Glomerular endothelial cell (primary cell): ENCODE data around the gene MBD3L5. TPM values are rescaled to one million over a fixed set of nuclear protein-coding genes. Genes with fewer than 3 reads are reported as not detected.
A peak's percentile ranks its signal among the peaks of the same experiment; 100 is the strongest.
"Not testable (repeated sequence)": the region's sequence is repeated elsewhere in the genome, so short reads cannot be mapped to it uniquely, and the experiment has no call there.

Experiments
- DNase-seq: peaks from one replicate; pipeline ENCODE4 v3.0.0-alpha.2; 2011; ENCODE audit warnings: low read depth, low spot score; ENCODE audit errors: extremely low read depth
- total RNA-seq: library from RNA; depleted of rRNA; stranded (reverse); fragments of >200 nt; gene quantifications from 2 replicates; pipeline ENCODE4 v1.2.3, GENCODE V29; 2015

The MBD3L5 gene
- not detected in 2 replicates for total RNA-seq

GRCh38 chr19:7030278-7030677, at the start of gene MBD3L5:
Gene MBD3L5, plus strand, starts transcription at chr19:7030578. Its CDS starts 34 bp downstream, at chr19:7030612.
- DNase-seq: not testable (repeated sequence)

- no peak for DNase-seq
Observed at GRCh38 chr19:6983448-6983847, 46.9 kb upstream of the MBD3L5 start.

- DNase-seq: no peak
Observed at GRCh38 chr19:6987850-6988249, 42.5 kb upstream of the MBD3L5 start.

GRCh38 chr19:6988257-6988656, 42.1 kb upstream of the MBD3L5 start:
- DNase-seq: no peak

- no peak for DNase-seq
Observed at GRCh38 chr19:6995054-6995453, 35.3 kb upstream of the MBD3L5 start.

- no peak for DNase-seq
Observed at GRCh38 chr19:6996810-6997209, 33.6 kb upstream of the MBD3L5 start.

GRCh38 chr19:6997679-6998445, 32.5 kb upstream of the MBD3L5 start:
- no peak for DNase-seq

GRCh38 chr19:6999933-7000332, 30.4 kb upstream of the MBD3L5 start:
- DNase-seq: no peak

- DNase-seq: no peak
Observed at GRCh38 chr19:7000333-7000732, 30.0 kb upstream of the MBD3L5 start.

GRCh38 chr19:7000816-7001215, 29.6 kb upstream of the MBD3L5 start:
- DNase-seq: no peak

- peak; percentile 20 for DNase-seq
Observed at GRCh38 chr19:7004313-7004931, 26.0 kb upstream of the MBD3L5 start.

- DNase-seq: no peak
Observed at GRCh38 chr19:7006135-7006704, 24.2 kb upstream of the MBD3L5 start.

- no peak for DNase-seq
Observed at GRCh38 chr19:7007859-7008258, 22.5 kb upstream of the MBD3L5 start.

GRCh38 chr19:7010722-7011593, 19.4 kb upstream of the MBD3L5 start:
- DNase-seq: no peak

- DNase-seq: no peak
Observed at GRCh38 chr19:7013678-7014077, 16.7 kb upstream of the MBD3L5 start.

- no peak for DNase-seq
Observed at GRCh38 chr19:7018828-7019227, 11.6 kb upstream of the MBD3L5 start.

GRCh38 chr19:7021331-7021730, 9.0 kb upstream of the MBD3L5 start, which contains the start of gene MBD3L2B:
Gene MBD3L2B, minus strand, starts transcription at chr19:7021431. Its CDS starts 34 bp downstream, at chr19:7021397.
- DNase-seq: not testable (repeated sequence)

GRCh38 chr19:7028790-7029189, 1.6 kb upstream of the MBD3L5 start:
- DNase-seq: not testable (repeated sequence)

- not testable (repeated sequence) for DNase-seq
Observed at GRCh38 chr19:7040079-7040478, 9.7 kb downstream of the MBD3L5 start, which contains the start of gene MBD3L4. Gene MBD3L4, minus strand, starts transcription at chr19:7040179. Its CDS starts 35 bp downstream, at chr19:7040144.

GRCh38 chr19:7041563-7041962, 11.2 kb downstream of the MBD3L5 start:
- DNase-seq: not testable (repeated sequence)

GRCh38 chr19:7049021-7049420, 18.6 kb downstream of the MBD3L5 start, which contains the start of gene MBD3L2:
Gene MBD3L2, plus strand, starts transcription at chr19:7049321. Its CDS starts 53 bp downstream, at chr19:7049374.
- not testable (repeated sequence) for DNase-seq
